HG02678 (cell line): ENCODE data around the gene PRR5L.
A peak's percentile ranks its signal among the peaks of the same experiment; 100 is the strongest.
"Not testable (repeated sequence)": the region's sequence is repeated elsewhere in the genome, so short reads cannot be mapped to it uniquely, and the experiment has no call there.

Experiments used
- ATAC-seq: cut with Tn5 transposase; IDR thresholded peaks from one replicate; pipeline ENCODE4 v1.9.1; 2021; ENCODE audit warnings: mild to moderate bottlenecking, moderate library complexity; ENCODE audit not compliant: unreplicated experiment

Gene PRR5L

GRCh38 chr11:36317992-36318391 is 21.9 kb downstream of the PRR5L start:
- no peak for ATAC-seq

GRCh38 chr11:36324956-36325355 is 28.9 kb downstream of the PRR5L start:
- ATAC-seq, result not testable (repeated sequence)

GRCh38 chr11:36325403-36325802 is 29.3 kb downstream of the PRR5L start:
- not testable (repeated sequence) for ATAC-seq

GRCh38 chr11:36326524-36327419 is 30.7 kb downstream of the PRR5L start:
- peak; percentile 77 for ATAC-seq

- ATAC-seq, result no peak
Observed at GRCh38 chr11:36328966-36329673, 33.0 kb downstream of the PRR5L start.

GRCh38 chr11:36330411-36330810 is 34.3 kb downstream of the PRR5L start:
- no peak for ATAC-seq

- ATAC-seq, result no peak
Observed at GRCh38 chr11:36333468-36333867, 37.4 kb downstream of the PRR5L start.

GRCh38 chr11:36333897-36334296 is 37.8 kb downstream of the PRR5L start:
- no peak for ATAC-seq

- ATAC-seq, result no peak
Observed at GRCh38 chr11:36339888-36340287, 43.8 kb downstream of the PRR5L start.

- no peak for ATAC-seq
Observed at GRCh38 chr11:36340897-36341296, 44.8 kb downstream of the PRR5L start.

GRCh38 chr11:36341915-36342314 is 45.8 kb downstream of the PRR5L start:
- ATAC-seq, result no peak

GRCh38 chr11:36342327-36342726 is 46.2 kb downstream of the PRR5L start:
- ATAC-seq, result no peak

GRCh38 chr11:36343436-36343835 is 47.3 kb downstream of the PRR5L start:
- ATAC-seq, result no peak

- no peak for ATAC-seq
Observed at GRCh38 chr11:36345084-36345511, 49.0 kb downstream of the PRR5L start.

- no peak for ATAC-seq
Observed at GRCh38 chr11:36345535-36346141, 49.5 kb downstream of the PRR5L start.

GRCh38 chr11:36346562-36347383 is 50.7 kb downstream of the PRR5L start:
- no peak for ATAC-seq

GRCh38 chr11:36347384-36347906 is 51.4 kb downstream of the PRR5L start:
- no peak for ATAC-seq

GRCh38 chr11:36349351-36350136 is 53.5 kb downstream of the PRR5L start:
- no peak for ATAC-seq

GRCh38 chr11:36350137-36350513 is 54.0 kb downstream of the PRR5L start:
- no peak for ATAC-seq

- ATAC-seq, result no peak
Observed at GRCh38 chr11:36352922-36353321, 56.8 kb downstream of the PRR5L start.
